CD4-positive, alpha-beta T cell treated with Interleukin-4 for 4 hours (primary cell): ENCODE results near the gene SH3BGRL3.
"Not testable (repeated sequence)": the region's sequence is repeated elsewhere in the genome, so short reads cannot be mapped to it uniquely, and the experiment has no call there.

ENCODE experiments used
- DNase-seq: peaks from one replicate; pipeline ENCODE4 v3.0.0-alpha.2; 2020

Gene SH3BGRL3

DNA sequence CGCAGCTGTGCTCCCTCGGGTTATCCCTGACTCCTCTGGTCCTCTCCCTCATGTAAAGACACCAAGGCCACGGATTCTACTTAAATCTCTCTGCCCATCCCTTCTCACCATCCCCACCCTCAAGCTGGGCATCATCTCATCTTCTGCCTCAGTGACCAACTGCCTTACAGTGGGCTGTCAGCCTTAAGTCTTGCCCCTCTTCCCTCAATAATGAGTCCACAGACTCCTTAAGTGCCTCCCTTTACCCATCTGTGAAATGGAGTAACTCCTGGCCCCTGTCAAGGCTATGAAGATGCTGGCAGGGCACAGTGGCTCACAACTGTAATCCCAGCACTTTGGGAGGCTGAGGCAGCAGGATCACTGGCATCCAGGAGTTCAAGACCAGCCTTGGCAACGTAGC is 12.1 kb downstream of the SH3BGRL3 start:
- no peak for DNase-seq

DNA sequence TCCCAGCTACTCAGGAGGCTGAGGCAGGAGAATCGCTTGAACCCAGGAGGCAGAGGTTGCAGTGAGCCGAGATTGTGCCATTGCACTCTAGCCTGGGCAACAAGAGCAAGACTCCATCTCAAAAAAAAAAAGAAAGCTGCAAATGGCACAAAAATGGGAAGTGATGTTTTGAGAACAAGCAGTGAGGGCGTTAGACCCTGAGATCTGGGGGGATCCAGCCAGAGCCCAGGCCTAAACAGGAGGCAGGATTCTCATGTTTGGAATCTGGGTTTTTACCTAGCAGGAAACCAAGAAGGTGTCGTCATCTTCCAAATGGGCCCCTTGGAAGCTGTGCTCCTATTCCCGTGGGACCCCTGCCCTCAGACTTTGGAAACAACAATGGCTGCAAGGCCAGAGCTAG is 12.8 kb downstream of the SH3BGRL3 start:
- not testable (repeated sequence) for DNase-seq

DNA sequence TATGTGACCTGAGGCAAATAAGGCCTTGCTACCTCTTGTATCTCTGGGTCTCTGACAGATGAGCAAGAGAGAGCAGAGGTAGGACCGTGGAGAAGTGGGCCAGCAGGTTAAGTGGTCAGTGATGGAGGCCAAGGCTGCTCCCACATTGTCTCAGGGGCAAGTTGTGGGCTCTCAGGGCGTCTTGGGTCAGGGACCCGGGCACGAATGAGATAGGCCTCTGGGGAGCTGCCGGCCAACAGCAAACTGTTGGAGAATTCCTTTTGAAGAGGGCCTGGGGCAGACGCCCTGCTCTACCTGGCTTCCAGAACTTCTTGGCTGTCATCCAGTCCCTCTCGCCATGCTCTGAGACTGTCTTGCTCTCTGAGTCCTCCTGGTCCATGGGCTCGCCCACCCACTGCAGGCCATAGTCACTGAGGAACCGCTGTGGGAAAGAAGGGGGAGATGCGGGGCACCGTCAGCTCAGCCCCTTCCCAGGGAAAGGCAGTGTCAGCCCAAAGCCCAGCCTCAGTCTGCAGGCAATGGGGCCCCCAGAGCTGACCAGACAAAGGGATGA is 14.1 kb downstream of the SH3BGRL3 start:
- no peak for DNase-seq

DNA sequence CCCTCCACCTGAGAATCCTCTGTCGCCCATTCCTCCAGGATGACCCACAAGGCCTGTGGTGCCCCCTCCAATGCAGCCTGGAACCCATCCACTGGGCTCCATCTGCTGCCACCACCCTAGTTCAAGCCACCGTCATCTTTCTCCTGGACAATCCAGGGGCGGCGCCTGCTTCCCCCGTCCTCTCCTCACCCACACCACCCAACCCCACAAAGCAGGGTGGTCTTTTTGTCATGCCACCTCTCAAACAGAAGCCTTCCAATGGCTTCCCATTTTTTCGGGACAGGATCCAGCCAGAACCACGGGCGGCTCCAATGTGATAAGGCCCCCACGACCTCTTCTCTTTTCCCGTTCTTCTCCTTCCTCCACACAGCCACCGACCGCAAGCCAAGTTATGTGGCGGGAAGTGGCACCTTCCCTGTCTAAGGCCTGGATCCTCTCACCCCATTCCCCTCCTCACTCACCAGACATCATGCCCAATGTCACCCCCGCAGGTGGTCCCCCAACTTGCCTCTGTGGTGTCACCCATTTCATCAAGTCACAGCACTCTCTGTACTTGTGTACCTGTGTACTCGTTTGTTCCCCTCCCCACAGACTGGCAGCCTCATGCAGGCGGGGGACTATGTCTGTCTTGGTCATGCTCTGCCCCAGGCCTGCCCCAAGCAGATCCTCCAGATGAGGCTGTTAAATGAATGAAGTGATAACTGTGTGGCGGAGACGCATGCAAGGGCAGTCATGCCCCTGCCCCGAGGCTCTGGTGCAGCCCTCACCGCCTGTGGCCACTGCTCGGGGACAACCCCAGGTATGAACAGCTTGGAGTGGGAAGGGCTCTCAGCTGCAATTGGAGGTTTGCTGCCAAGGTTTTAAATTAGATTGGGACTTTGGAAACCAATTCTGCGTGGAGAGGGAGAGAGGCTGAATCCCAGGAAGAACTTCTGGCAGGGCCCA is 15.6 kb downstream of the SH3BGRL3 start:
- DNase-seq = no peak

- DNase-seq = no peak
These were observed 16.6 kb downstream of the SH3BGRL3 start for GRCh38 chr1:26296340-26297056.

- DNase-seq = no peak
These were observed 17.3 kb downstream of the SH3BGRL3 start for GRCh38 chr1:26297057-26297790.

- no peak for DNase-seq
These were observed 17.9 kb downstream of the SH3BGRL3 start for GRCh38 chr1:26297791-26298124.

DNA sequence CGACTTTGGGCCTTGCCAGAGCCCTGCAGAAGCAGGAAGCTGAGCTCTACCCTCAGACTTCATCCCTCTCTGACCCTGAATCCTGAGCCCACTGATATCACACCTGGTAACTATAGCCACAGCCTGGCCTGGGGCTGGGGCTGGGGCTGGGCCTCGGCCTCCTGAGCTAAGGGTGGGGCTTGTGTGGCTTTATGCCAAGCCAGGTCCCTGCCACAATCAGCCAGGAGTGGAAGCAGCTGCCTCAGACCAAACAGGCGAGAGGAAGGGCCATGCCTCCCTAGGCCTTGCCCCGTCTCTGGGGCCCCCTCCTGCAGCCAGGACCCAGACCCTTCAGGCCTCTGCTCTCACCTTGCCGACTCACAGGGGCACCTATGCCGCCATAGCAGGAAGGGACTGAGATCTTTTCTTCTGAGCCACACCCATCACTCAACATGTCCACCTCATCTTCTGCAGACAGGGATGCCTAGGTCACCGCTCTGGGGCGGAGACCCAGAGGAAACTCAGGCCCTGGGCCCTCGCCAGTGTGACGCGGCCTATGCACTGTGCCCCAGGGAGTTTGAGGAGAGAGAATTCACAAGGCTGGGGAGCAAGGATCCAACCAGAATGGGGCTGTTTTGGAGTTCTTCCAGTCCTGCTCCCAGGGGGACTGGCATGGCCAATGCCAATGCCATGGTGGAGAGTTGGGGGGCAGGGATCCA is 20.8 kb downstream of the SH3BGRL3 start:
- no peak for DNase-seq

GRCh38 chr1:26302733-26303405 is 23.0 kb downstream of the SH3BGRL3 start:
- no peak for DNase-seq

GRCh38 chr1:26305667-26306289 is 25.9 kb downstream of the SH3BGRL3 start:
- no peak for DNase-seq

GRCh38 chr1:26306290-26307229 is 26.7 kb downstream of the SH3BGRL3 start, which contains the start of gene UBXN11:
UBXN11 (minus strand) TSS chr1:26306636; CDS start chr1:26302883, 3,753 bp downstream.
- DNase-seq = peak; percentile 95

GRCh38 chr1:26307363-26307781 is 27.5 kb downstream of the SH3BGRL3 start:
- peak; percentile 53 for DNase-seq

GRCh38 chr1:26307966-26308899 is 28.3 kb downstream of the SH3BGRL3 start:
- not testable (repeated sequence) for DNase-seq

- DNase-seq = no peak
These were observed 34.6 kb downstream of the SH3BGRL3 start for GRCh38 chr1:26314501-26314900.

DNA sequence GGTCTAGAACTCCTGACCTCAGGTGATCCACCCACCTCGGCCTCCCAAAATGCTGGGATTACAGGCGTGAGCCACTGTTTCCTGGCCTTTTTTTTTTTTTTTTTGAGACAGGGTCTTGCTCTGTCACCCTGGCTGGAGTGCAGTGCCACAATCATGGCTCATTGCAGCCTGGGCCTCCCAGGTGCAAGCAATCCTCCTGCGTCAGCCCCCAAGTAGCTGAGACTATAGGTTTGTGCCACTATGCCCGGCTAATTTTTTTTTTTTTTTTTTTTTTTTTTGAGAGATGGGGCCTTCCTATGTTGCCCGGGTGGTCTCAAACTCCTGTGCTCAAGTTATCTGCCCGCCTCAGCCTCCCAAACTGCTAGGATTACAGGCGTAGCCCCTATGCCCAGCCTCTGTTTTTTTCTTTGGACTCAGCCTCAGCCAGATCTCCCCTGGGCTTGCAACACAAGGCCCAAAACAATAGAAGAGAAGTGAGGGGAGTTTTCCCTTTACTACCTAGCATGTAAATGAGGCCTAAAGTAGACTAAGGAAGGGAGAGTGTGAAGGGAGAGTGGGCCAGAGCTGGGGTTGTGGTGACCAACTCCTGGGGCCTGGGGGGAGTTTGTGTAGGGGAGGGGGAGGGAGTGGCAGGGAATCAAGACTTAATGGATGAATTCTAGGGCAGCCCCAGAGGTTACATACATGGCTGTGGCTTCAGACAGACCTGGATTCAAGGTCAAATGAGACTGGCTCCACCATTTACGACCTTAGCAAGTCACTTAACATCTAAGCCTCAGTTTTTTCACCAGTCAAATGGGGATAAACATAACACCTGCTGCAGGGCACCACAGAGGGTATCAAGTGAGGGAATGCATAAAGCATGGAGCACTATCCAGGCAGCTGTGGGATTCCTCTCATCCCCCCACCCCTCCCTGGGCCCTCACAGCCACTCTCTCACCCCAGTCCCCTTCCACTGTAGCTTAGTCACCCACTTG is 36.3 kb downstream of the SH3BGRL3 start:
- no peak for DNase-seq

DNA sequence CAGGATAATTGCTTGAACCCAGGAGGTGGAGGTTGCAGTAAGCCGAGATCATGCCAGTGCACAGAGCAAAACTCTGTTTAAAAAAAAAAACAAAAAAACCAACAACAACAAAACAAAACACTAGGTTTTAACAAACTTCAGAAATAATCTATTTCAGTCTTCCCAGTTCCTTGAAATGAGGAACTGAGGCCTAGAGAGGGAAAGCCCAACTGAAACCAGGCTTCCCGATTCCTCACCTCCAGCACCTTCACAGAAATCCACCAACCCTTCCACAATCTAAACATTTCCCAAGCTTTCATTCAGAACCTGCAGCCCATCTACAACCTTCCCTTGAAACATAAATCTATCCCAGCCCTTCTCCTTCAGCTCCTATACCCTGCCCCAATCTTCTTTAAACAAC is 37.3 kb downstream of the SH3BGRL3 start:
- no peak for DNase-seq

- peak; percentile 87 for DNase-seq
These were observed 37.9 kb downstream of the SH3BGRL3 start, which contains the start of gene CD52 for GRCh38 chr1:26317612-26318337. CD52 (plus strand) TSS chr1:26317958; CDS start chr1:26318018, 60 bp downstream.
